Measurements from ENCODE around the gene UBE2R2. TPM values are rescaled to one million over a fixed set of nuclear protein-coding genes. Genes with fewer than 3 reads are reported as not detected.

The UBE2R2 gene
- total and polyA plus RNA-seq, 9 donors = 19.6 to 76.0 (median 43.3) TPM

DNA sequence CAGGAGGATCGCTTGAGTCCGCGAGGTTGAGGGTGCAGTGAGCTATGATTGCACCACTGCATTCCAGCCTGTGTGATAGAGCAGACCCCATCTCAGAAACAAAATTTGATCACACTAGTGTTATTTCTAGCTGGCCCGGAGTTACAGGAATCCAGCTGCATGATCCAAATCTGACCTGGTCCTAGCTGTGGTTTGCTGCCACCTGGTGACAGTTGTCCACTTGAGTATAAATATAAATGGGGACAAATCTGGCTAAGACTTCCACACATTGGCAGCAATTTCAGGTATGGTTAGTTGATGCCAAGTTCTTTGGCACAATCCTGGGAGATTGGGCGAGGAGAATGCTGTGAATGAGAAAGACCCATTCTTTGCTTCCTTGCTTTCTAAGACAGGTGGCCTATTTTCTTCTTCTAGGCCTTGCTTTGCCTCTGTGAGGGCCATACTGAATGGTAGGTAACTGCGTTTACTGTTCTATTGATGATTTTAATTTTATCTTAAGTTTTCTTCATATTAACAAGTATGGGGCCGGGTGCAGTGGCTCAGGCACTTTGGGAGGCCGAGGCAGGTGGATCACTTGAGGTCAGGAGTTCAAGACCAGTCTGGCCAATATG lies 35.4 kb downstream of the UBE2R2 start:
- Histone ChIP-seq H3K36me3 (no peaks in the 10 kb centered on the region), H3K4me1 (ENCODE audit: insufficient read depth) (peaks cover 26% of the 10 kb centered on the region), H3K27me3 (no peaks in the 10 kb centered on the region), H3K9me3 (no peaks in the 10 kb centered on the region), H3K27ac (no peak overlapping the region), H3K4me3 (no peak overlapping the region)
- intact Hi-C loops (cut with DNase I) = loop anchor here in 2 of 4 donors (5.0 kb wide), 2 partner anchors 35 to 40 kb away; partner anchors contain the start of gene UBE2R2 (in 1 of the 2)
- peak in 3 of 5 donors; percentile 20 to 64 (median 52) for DNase-seq
- TF ChIP-seq POLR2A (IDR thresholded peaks at IDR 0.05) (no peak), EP300 (IDR thresholded peaks at IDR 0.05) (no peak)
- TF ChIP-seq, protein P1, sequence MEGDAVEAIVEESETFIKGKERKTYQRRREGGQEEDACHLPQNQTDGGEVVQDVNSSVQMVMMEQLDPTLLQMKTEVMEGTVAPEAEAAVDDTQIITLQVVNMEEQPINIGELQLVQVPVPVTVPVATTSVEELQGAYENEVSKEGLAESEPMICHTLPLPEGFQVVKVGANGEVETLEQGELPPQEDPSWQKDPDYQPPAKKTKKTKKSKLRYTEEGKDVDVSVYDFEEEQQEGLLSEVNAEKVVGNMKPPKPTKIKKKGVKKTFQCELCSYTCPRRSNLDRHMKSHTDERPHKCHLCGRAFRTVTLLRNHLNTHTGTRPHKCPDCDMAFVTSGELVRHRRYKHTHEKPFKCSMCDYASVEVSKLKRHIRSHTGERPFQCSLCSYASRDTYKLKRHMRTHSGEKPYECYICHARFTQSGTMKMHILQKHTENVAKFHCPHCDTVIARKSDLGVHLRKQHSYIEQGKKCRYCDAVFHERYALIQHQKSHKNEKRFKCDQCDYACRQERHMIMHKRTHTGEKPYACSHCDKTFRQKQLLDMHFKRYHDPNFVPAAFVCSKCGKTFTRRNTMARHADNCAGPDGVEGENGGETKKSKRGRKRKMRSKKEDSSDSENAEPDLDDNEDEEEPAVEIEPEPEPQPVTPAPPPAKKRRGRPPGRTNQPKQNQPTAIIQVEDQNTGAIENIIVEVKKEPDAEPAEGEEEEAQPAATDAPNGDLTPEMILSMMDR (IDR thresholded peaks at IDR 0.05) = peak in 2 of 3 donors; percentile 27 to 48
- WGBS, 3 donors = 80 to 85% (median 80%) methylated on average over 8 of the region's 8 CpGs

DNA sequence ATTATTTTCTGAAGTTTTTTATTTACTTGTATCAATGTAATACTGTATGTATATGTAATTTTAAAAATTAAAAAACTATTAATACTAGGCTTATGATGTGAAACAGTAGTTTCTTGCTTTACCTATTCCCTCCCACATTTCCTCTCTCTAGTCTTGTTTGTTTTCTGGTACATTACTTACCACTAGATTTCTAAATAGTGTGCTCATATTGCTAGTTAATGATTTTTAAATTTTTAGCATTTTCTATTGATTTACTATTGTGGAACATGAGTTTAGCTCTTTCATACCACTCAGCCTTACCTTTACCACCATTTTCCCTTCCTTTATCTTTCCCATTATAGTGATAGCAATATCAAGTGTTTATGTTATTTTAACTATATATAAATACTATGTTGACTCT lies 39.3 kb downstream of the UBE2R2 start:
- intact Hi-C loops (cut with DNase I) = no loop called here
- no peaks in the 10 kb centered on the region for H3K36me3 ChIP-seq
- H3K4me1 ChIP-seq (ENCODE audit: insufficient read depth) = peaks cover 19% of the 10 kb centered on the region

DNA sequence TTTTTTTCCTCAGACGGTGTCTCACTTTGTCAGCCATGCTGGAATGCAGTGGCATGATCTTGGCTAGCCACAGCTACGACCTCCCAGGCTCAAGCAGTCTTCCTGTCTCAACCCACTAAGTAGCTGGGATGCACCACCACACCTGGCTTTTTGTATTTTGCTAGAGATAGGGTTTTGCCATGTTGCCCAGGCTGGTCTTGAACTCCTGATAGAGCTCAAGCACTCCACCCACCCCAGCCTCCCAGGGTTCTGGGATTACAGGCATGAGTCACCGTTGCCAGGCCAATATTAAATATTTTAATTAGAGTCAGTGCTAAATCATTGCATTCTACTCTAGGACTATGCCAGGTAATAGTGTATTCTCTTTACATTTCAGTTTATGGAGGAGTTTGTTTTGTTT lies 41.5 kb downstream of the UBE2R2 start:
- 77 to 79% (median 77%) methylated on average over 3 of the region's 3 CpGs for WGBS, 3 donors
- Histone ChIP-seq H3K4me3 (no peak overlapping the region), H3K36me3 (no peaks in the 10 kb centered on the region), H3K9me3 (no peaks in the 10 kb centered on the region), H3K4me1 (ENCODE audit: insufficient read depth) (peaks cover 13% of the 10 kb centered on the region), H3K27me3 (no peaks in the 10 kb centered on the region), H3K27ac (no peak overlapping the region)
- TF ChIP-seq, protein P1 (IDR thresholded peaks at IDR 0.05) = no peak
- TF ChIP-seq EP300 (IDR thresholded peaks at IDR 0.05) (no peak), POLR2A (IDR thresholded peaks at IDR 0.05) (no peak)
- intact Hi-C loops (cut with DNase I) = no loop called here
- no peak for DNase-seq

More for the DNA sequence above, 39.3 kb downstream of the UBE2R2 start:
- TF ChIP-seq, protein P1 (IDR thresholded peaks at IDR 0.05) = no peak
- TF ChIP-seq EP300 (IDR thresholded peaks at IDR 0.05) (no peak), POLR2A (IDR thresholded peaks at IDR 0.05) (no peak)
- Histone ChIP-seq H3K27ac (no peak overlapping the region), H3K9me3 (no peaks in the 10 kb centered on the region), H3K4me3 (no peak overlapping the region), H3K27me3 (no peaks in the 10 kb centered on the region)
- DNase-seq = no peak

DNA sequence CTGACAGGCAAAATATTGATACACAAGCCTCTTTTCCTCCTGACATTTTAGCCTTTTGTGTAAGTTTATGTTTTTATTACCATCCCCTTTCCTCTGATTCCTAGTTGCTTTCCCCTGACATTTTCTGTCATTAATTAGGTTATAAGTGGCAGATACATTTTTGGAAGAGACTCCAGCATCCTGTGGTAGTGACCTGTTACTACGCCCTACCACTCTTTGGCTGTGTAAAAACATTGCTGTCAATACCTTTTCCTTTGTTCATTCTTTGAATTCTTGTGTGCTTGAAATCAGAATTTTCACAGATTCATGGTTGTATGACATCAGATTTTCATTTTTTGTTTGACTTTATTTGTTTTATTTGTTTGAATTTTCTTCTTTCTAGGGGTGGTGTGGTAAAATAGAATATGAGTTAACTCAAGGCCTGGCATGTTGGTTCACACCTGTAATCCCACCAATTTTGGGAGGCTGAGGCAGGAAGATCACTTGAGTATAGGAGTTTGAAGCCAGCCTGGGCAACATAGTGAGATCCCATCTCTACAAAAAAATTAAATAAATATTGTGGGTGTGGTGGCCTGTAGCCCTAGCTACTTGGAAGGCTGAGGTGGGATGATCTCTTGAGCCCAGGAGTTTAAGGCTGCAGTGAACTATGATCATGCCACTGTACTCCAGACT lies 43.4 kb downstream of the UBE2R2 start:
- H3K27ac ChIP-seq = peak overlapping the region in 1 of 2 donors; percentile 3
- peaks cover 13% of the 10 kb centered on the region for H3K4me1 ChIP-seq (ENCODE audit: insufficient read depth)
- DNase-seq = no peak
- WGBS, 3 donors = 87 to 91% (median 90%) methylated on average over 1 of the region's 1 CpG
- no peaks in the 10 kb centered on the region for H3K36me3 ChIP-seq
- no peak overlapping the region for H3K4me3 ChIP-seq
- intact Hi-C loops (cut with DNase I) = no loop called here
- H3K27me3 ChIP-seq = no peaks in the 10 kb centered on the region
- H3K9me3 ChIP-seq = no peaks in the 10 kb centered on the region
- TF ChIP-seq, protein P1 (IDR thresholded peaks at IDR 0.05) = no peak
- TF ChIP-seq EP300 (IDR thresholded peaks at IDR 0.05) (no peak), POLR2A (IDR thresholded peaks at IDR 0.05) (no peak)
